Colonic mucosa (tissue), 4 donors: Measurements from ENCODE around the gene CCNC. TPM values are rescaled to one million over a fixed set of nuclear protein-coding genes. Genes with fewer than 3 reads are reported as not detected.

Experiments
- DNase-seq: peaks from one replicate; pipeline ENCODE4 v3.0.0-alpha.2; 2020
- H3K27ac ChIP-seq: fragments of 200-600 bp; one replicate; pipeline ENCODE4 v1.8.0; 2021
- H3K27me3 ChIP-seq: fragments of 200-600 bp; one replicate; pipeline ENCODE4 v1.8.0; 2021
- H3K36me3 ChIP-seq: fragments of 200-600 bp; one replicate; pipeline ENCODE4 v1.8.0; 2021
- H3K4me1 ChIP-seq: fragments of 200-600 bp; one replicate; pipeline ENCODE4 v1.8.0; 2021; ENCODE audit warnings: mild to moderate bottlenecking
- H3K4me3 ChIP-seq: fragments of 200-600 bp; one replicate; pipeline ENCODE4 v1.8.0; 2021
- H3K9ac ChIP-seq, 2 donors: one replicate each; pipeline ENCODE4 v1.7.0; 2013; ENCODE audit warnings: control low read depth in 2 of 2, low read depth in 2 of 2, low read length in 2 of 2
- H3K9me3 ChIP-seq: fragments of 200-600 bp; one replicate; pipeline ENCODE4 v1.8.0; 2021
- intact Hi-C: fragments of 100-400 bp; cut with DNase I; formaldehyde crosslinking; loops from one replicate; pipeline ENCODE4 v1.14.1; 2022
- total RNA-seq, 2 donors: library from RNA; stranded (reverse); fragmentation: NEBNext Ultra II Directional in 1 of 2; extraction: Animal tissue kit (Norgen Biotek cat#: 25700) in 1 of 2; gene quantifications; one replicate each; pipeline ENCODE4 v1.2.1, GENCODE V29; 2021
- TF ChIP-seq, protein P1 (sequence below): fragments of 200-600 bp; IDR thresholded peaks from one replicate; pipeline ENCODE4 v1.8.0; 2022; ENCODE audit warnings: antibody characterized with exemption, mild to moderate bottlenecking
- donor health status: healthy.
- donor health status: DM: no; HTN: no; CAD: no.
- donor health status: DM: no; HTN: no; CAD: no.

CCNC gene
- total RNA-seq, 2 donors from 2014 or later, result 41.1 to 50.7 TPM

- no peak for DNase-seq
- Histone ChIP-seq H3K4me1 (no peaks in the 10 kb centered on the region), H3K9me3 (no peaks in the 10 kb centered on the region), H3K36me3 (no peaks in the 10 kb centered on the region), H3K9ac (no peak overlapping the region), H3K27ac (no peak overlapping the region), H3K4me3 (no peak overlapping the region), H3K27me3 (peaks cover 47% of the 10 kb centered on the region)
- intact Hi-C loops, result loop anchor here (10.0 kb wide), 1 partner anchor 157 kb away; no protein-coding TSS in a partner anchor
- TF ChIP-seq, protein P1, sequence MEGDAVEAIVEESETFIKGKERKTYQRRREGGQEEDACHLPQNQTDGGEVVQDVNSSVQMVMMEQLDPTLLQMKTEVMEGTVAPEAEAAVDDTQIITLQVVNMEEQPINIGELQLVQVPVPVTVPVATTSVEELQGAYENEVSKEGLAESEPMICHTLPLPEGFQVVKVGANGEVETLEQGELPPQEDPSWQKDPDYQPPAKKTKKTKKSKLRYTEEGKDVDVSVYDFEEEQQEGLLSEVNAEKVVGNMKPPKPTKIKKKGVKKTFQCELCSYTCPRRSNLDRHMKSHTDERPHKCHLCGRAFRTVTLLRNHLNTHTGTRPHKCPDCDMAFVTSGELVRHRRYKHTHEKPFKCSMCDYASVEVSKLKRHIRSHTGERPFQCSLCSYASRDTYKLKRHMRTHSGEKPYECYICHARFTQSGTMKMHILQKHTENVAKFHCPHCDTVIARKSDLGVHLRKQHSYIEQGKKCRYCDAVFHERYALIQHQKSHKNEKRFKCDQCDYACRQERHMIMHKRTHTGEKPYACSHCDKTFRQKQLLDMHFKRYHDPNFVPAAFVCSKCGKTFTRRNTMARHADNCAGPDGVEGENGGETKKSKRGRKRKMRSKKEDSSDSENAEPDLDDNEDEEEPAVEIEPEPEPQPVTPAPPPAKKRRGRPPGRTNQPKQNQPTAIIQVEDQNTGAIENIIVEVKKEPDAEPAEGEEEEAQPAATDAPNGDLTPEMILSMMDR, result no peak
Measured at GRCh38 chr6:99587792-99588191, 19.3 kb upstream of the CCNC start.

DNA sequence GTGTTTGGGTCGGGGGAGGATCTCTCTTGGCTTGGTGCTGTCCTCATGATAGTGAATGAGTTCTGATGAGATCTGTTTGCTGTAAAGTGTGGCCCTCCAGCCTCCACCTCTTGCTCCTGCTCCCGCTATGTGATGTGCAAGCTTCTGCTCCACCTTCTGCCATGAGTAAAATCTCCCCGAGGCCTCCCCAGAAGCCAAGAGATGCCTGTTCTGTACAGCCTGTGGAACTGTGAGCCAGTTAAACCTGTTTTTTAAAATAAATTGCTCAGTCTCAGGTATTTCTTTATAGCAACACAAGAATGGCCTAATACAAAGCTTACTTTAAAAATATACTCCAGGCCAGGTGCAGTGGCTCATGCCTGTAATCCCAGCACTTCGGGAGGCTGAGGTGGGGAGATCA lies 11.3 kb upstream of the CCNC start:
- no peak for DNase-seq
- intact Hi-C loops, result loop anchor here (10.0 kb wide), 1 partner anchor 165 kb away; no protein-coding TSS in a partner anchor

DNA sequence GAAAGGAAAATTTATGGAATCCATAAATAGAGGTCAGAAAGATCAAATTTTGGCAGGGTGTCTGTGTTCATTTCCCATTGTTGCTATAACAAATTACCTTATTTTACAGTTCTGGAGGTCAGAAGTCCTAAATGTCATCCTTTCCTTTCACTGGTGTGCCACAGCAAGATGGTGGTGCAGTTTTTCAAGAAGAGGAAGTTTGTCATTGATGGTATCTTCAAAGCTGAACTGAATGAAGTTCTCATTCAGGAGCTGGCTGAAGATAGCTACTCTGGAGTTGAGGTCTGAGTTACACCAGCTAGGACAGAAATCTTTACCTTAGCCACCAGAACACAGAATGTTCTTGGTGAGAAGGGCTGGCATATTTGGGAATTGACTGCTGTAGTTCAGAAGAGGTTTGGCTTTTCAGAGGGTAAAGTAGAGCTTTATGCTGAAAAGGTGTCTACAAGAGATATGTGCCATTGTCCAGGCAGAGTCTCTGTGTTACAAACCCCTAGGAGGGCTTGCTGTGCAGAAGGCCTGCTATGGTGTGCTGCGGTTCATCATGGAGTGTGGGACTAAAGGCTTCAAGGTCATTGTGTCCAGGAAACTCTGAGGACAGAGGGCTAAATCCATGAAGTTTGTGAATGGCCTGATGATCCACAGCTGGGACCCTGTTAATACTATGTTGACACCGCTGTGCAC lies 7.2 kb upstream of the CCNC start:
- no peaks in the 10 kb centered on the region for H3K27me3 ChIP-seq
- intact Hi-C loops, result no loop called here
- H3K36me3 ChIP-seq, result no peaks in the 10 kb centered on the region
- DNase-seq, result no peak
- H3K4me1 ChIP-seq, result no peaks in the 10 kb centered on the region
- no peak overlapping the region for H3K9ac ChIP-seq
- H3K27ac ChIP-seq, result no peak overlapping the region
- no peaks in the 10 kb centered on the region for H3K9me3 ChIP-seq
- TF ChIP-seq, protein P1, result no peak
- no peak overlapping the region for H3K4me3 ChIP-seq

More for the DNA sequence above, 11.3 kb upstream of the CCNC start:
- no peak overlapping the region for H3K27ac ChIP-seq
- no peak overlapping the region for H3K4me3 ChIP-seq
- H3K27me3 ChIP-seq, result no peaks in the 10 kb centered on the region
- H3K36me3 ChIP-seq, result no peaks in the 10 kb centered on the region
- TF ChIP-seq, protein P1, result no peak
- no peak overlapping the region for H3K9ac ChIP-seq
- H3K4me1 ChIP-seq, result no peaks in the 10 kb centered on the region
- no peaks in the 10 kb centered on the region for H3K9me3 ChIP-seq

- no peaks in the 10 kb centered on the region for H3K4me1 ChIP-seq
- no peak overlapping the region for H3K27ac ChIP-seq
- H3K36me3 ChIP-seq, result no peaks in the 10 kb centered on the region
- TF ChIP-seq, protein P1, result no peak
- no peak for DNase-seq
- no peak overlapping the region for H3K9ac ChIP-seq
- intact Hi-C loops, result loop anchor here (5.0 kb wide), 1 partner anchor 52 kb away; no protein-coding TSS in a partner anchor
- H3K9me3 ChIP-seq, result no peaks in the 10 kb centered on the region
- no peaks in the 10 kb centered on the region for H3K27me3 ChIP-seq
- no peak overlapping the region for H3K4me3 ChIP-seq
Measured at GRCh38 chr6:99573980-99574617, 5.6 kb upstream of the CCNC start.

- Histone ChIP-seq H3K27me3 (no peaks in the 10 kb centered on the region), H3K9ac (no peak overlapping the region), H3K36me3 (no peaks in the 10 kb centered on the region), H3K9me3 (no peaks in the 10 kb centered on the region), H3K27ac (no peak overlapping the region), H3K4me1 (peaks cover 7% of the 10 kb centered on the region), H3K4me3 (no peak overlapping the region)
- intact Hi-C loops, result no loop called here
- TF ChIP-seq, protein P1, result no peak
- no peak for DNase-seq
Measured at GRCh38 chr6:99563056-99563723, 5.3 kb downstream of the CCNC start.
